Endothelial cell (in vitro differentiated cells): ENCODE measurements around the gene C1RL. TPM values are rescaled to one million over a fixed set of nuclear protein-coding genes. Genes with fewer than 3 reads are reported as not detected.
A peak's percentile ranks its signal among the peaks of the same experiment; 100 is the strongest.

Experiments used
- DNase-seq: peaks from one replicate; pipeline ENCODE4 v3.0.0; 2021; ENCODE audit warnings: low spot score
- H3K27ac Mint-ChIP-seq: one replicate; pipeline ENCODE4 v1.8.0; 2021; ENCODE audit warnings: mixed read lengths, inconsistent platforms; ENCODE audit not compliant: unreplicated experiment
- H3K27me3 Mint-ChIP-seq: one replicate; pipeline ENCODE4 v1.8.0; 2021; ENCODE audit warnings: mild to moderate bottlenecking, moderate library complexity, mixed read lengths, inconsistent platforms; ENCODE audit not compliant: unreplicated experiment
- H3K36me3 Mint-ChIP-seq: one replicate; pipeline ENCODE4 v1.8.0; 2021; ENCODE audit warnings: mild to moderate bottlenecking, low read depth, mixed read lengths, inconsistent platforms; ENCODE audit not compliant: unreplicated experiment
- H3K4me1 Mint-ChIP-seq: one replicate; pipeline ENCODE4 v1.8.0; 2021; ENCODE audit warnings: mild to moderate bottlenecking, mixed read lengths, inconsistent platforms; ENCODE audit not compliant: unreplicated experiment
- H3K4me3 Mint-ChIP-seq: one replicate; pipeline ENCODE4 v1.8.0; 2021; ENCODE audit warnings: mild to moderate bottlenecking, mixed read lengths, inconsistent platforms; ENCODE audit not compliant: unreplicated experiment
- H3K9me3 Mint-ChIP-seq: one replicate; pipeline ENCODE4 v1.8.0; 2021; ENCODE audit warnings: mixed read lengths, inconsistent platforms; ENCODE audit not compliant: unreplicated experiment
- CTCF ChIP-seq: fragments of 200-600 bp; sonication (generic); IDR thresholded peaks from one replicate; pipeline ENCODE4 v1.5.0; 2021; ENCODE audit warnings: antibody characterized with exemption; ENCODE audit not compliant: unreplicated experiment
- total RNA-seq: library from RNA; stranded (reverse); fragmentation: NEBNext Ultra II Directional; extraction: Animal tissue kit (Norgen Biotek cat#: 25700); gene quantifications from one replicate; pipeline ENCODE4 v1.2.1, GENCODE V29; 2021; ENCODE audit not compliant: unreplicated experiment

The C1RL gene
- total RNA-seq, 1 donor from 2014 or later, result 62.3 TPM

- no peak overlapping the region for H3K27ac Mint-ChIP-seq
Observed at GRCh38 chr12:7061596-7061995, 47.4 kb downstream of the C1RL start.

GRCh38 chr12:7061138-7061537 lies 47.9 kb downstream of the C1RL start:
- H3K27ac Mint-ChIP-seq, result no peak overlapping the region
- no peak overlapping the region for H3K4me3 Mint-ChIP-seq
- H3K4me1 Mint-ChIP-seq, result peaks cover 12% of the 10 kb centered on the region
- no peak for TF ChIP-seq CTCF
- no peaks in the 10 kb centered on the region for H3K9me3 Mint-ChIP-seq
- H3K27me3 Mint-ChIP-seq, result peaks cover 1% of the 10 kb centered on the region
- H3K36me3 Mint-ChIP-seq, result no peaks in the 10 kb centered on the region
- DNase-seq, result no peak

More at GRCh38 chr12:7061596-7061995, 47.4 kb downstream of the C1RL start:
- H3K27me3 Mint-ChIP-seq, result no peaks in the 10 kb centered on the region
- no peaks in the 10 kb centered on the region for H3K9me3 Mint-ChIP-seq
- no peak for DNase-seq
- no peak for TF ChIP-seq CTCF
- no peak overlapping the region for H3K4me3 Mint-ChIP-seq
- peaks cover 12% of the 10 kb centered on the region for H3K4me1 Mint-ChIP-seq
- H3K36me3 Mint-ChIP-seq, result no peaks in the 10 kb centered on the region

GRCh38 chr12:7060353-7060954 lies 48.6 kb downstream of the C1RL start, which contains the start of gene C1S:
C1S (plus strand) TSS chr12:7060718; CDS start chr12:7061913, 1,195 bp downstream.
- peaks cover 2% of the 10 kb centered on the region for H3K27me3 Mint-ChIP-seq
- DNase-seq, result peak; percentile 56
- peaks cover 12% of the 10 kb centered on the region for H3K4me1 Mint-ChIP-seq
- no peak within 1 kb of the TSS for H3K27ac Mint-ChIP-seq
- H3K36me3 Mint-ChIP-seq, result no peaks in the 10 kb centered on the region
- no peak within 1 kb of the TSS for H3K4me3 Mint-ChIP-seq
- no peak for TF ChIP-seq CTCF
- no peaks in the 10 kb centered on the region for H3K9me3 Mint-ChIP-seq

- H3K4me1 Mint-ChIP-seq, result peaks cover 12% of the 10 kb centered on the region
- no peak overlapping the region for H3K27ac Mint-ChIP-seq
- DNase-seq, result no peak
- no peak overlapping the region for H3K4me3 Mint-ChIP-seq
- no peaks in the 10 kb centered on the region for H3K36me3 Mint-ChIP-seq
- no peak for TF ChIP-seq CTCF
- peaks cover 2% of the 10 kb centered on the region for H3K27me3 Mint-ChIP-seq
- no peaks in the 10 kb centered on the region for H3K9me3 Mint-ChIP-seq
Observed at GRCh38 chr12:7059780-7060179, 49.2 kb downstream of the C1RL start.

GRCh38 chr12:7058850-7059395 lies 50.1 kb downstream of the C1RL start:
- H3K9me3 Mint-ChIP-seq, result no peaks in the 10 kb centered on the region
- TF ChIP-seq CTCF, result no peak
- H3K27me3 Mint-ChIP-seq, result peaks cover 2% of the 10 kb centered on the region
- H3K4me1 Mint-ChIP-seq, result peaks cover 12% of the 10 kb centered on the region
- no peak for DNase-seq
- H3K27ac Mint-ChIP-seq, result no peak overlapping the region
- H3K36me3 Mint-ChIP-seq, result no peaks in the 10 kb centered on the region
- no peak overlapping the region for H3K4me3 Mint-ChIP-seq
